Peyer's patch (tissue), 4 donors: ENCODE data around the gene AKT3.

ENCODE experiments used
- CTCF ChIP-seq, 6 experiments: fragments of 450-650 bp in 4 of 6; fragments of 200-600 bp in 2 of 6; sonication (generic) in 1 of 6; IDR thresholded peaks; one replicate each; pipeline ENCODE4 v1.5.1; 2017 to 2019; ENCODE audit warnings: antibody characterized with exemption in 6 of 6, mild to moderate bottlenecking in 3 of 6, moderate library complexity in 1 of 6
- POLR2A ChIP-seq, 2 donors: fragments of 450-650 bp; IDR thresholded peaks; one replicate each; pipeline ENCODE4 v1.5.1; 2017; ENCODE audit warnings: antibody characterized with exemption in 2 of 2, mild to moderate bottlenecking in 2 of 2, moderate library complexity in 2 of 2

GRCh38 chr1:243561588-243562319, 288.3 kb downstream of the AKT3 start:
- TF ChIP-seq CTCF (IDR thresholded peaks at IDR 0.05) (no peak), POLR2A (IDR thresholded peaks at IDR 0.05) (no peak)
